IPS-15b (cell line): ENCODE results near the gene NFATC4.
"Not testable (repeated sequence)": the region's sequence is repeated elsewhere in the genome, so short reads cannot be mapped to it uniquely, and the experiment has no call there.

ENCODE experiments used
- H3K27me3 ChIP-seq: one replicate; pipeline ENCODE4 v1.6.1; 2013; ENCODE audit warnings: low read length; ENCODE audit not compliant: control insufficient read depth, insufficient read depth
- H3K36me3 ChIP-seq: one replicate; pipeline ENCODE4 v1.6.1; 2013; ENCODE audit warnings: low read length; ENCODE audit not compliant: control insufficient read depth, insufficient read depth
- H3K4me1 ChIP-seq: one replicate; pipeline ENCODE4 v1.6.1; 2013; ENCODE audit warnings: mild to moderate bottlenecking, low read length; ENCODE audit not compliant: control insufficient read depth, insufficient read depth
- H3K4me3 ChIP-seq: one replicate; pipeline ENCODE4 v1.5.1; 2013; ENCODE audit warnings: low read depth, low read length
- H3K9ac ChIP-seq: one replicate; pipeline ENCODE4 v1.6.1; 2013; ENCODE audit warnings: low read depth, mild to moderate bottlenecking, low read length
- H3K9me3 ChIP-seq: one replicate; pipeline ENCODE4 v1.6.1; 2013; ENCODE audit warnings: mild to moderate bottlenecking, low read length; ENCODE audit not compliant: control insufficient read depth, insufficient read depth

Gene NFATC4

GRCh38 chr14:24385524-24385923, 17.5 kb downstream of the NFATC4 start:
- Histone ChIP-seq H3K36me3 (no peaks in the 10 kb centered on the region), H3K4me1 (peaks cover 6% of the 10 kb centered on the region), H3K9ac (no peak overlapping the region), H3K9me3 (no peaks in the 10 kb centered on the region), H3K27me3 (no peaks in the 10 kb centered on the region), H3K4me3 (no peak overlapping the region)

- Histone ChIP-seq H3K36me3 (no peaks in the 10 kb centered on the region), H3K27me3 (no peaks in the 10 kb centered on the region), H3K9ac (no peak overlapping the region), H3K9me3 (no peaks in the 10 kb centered on the region), H3K4me1 (peaks cover under 1% of the 10 kb centered on the region), H3K4me3 (no peak overlapping the region)
Observed at GRCh38 chr14:24387009-24387345, 19.0 kb downstream of the NFATC4 start.

GRCh38 chr14:24387579-24387978, 19.6 kb downstream of the NFATC4 start:
- H3K27me3 ChIP-seq, H3K9me3 ChIP-seq, H3K9ac ChIP-seq, H3K4me1 ChIP-seq, H3K36me3 ChIP-seq, H3K4me3 ChIP-seq: not testable (repeated sequence)

- H3K4me3 ChIP-seq, result no peak overlapping the region
- H3K4me1 ChIP-seq, result peaks cover 9% of the 10 kb centered on the region
- no peaks in the 10 kb centered on the region for H3K9me3 ChIP-seq
- H3K36me3 ChIP-seq, result no peaks in the 10 kb centered on the region
- no peaks in the 10 kb centered on the region for H3K27me3 ChIP-seq
- no peak overlapping the region for H3K9ac ChIP-seq
Observed at GRCh38 chr14:24388474-24389179, 20.6 kb downstream of the NFATC4 start.

- Histone ChIP-seq H3K9me3 (no peaks in the 10 kb centered on the region), H3K4me1 (peaks cover 9% of the 10 kb centered on the region)
Observed at GRCh38 chr14:24389226-24389848, 21.4 kb downstream of the NFATC4 start.

GRCh38 chr14:24390701-24391468, 22.9 kb downstream of the NFATC4 start:
- Histone ChIP-seq H3K4me1 (peaks cover 9% of the 10 kb centered on the region), H3K9me3 (no peaks in the 10 kb centered on the region), H3K4me3 (no peak overlapping the region), H3K9ac (no peak overlapping the region), H3K36me3 (no peaks in the 10 kb centered on the region), H3K27me3 (no peaks in the 10 kb centered on the region)

More at GRCh38 chr14:24389226-24389848, 21.4 kb downstream of the NFATC4 start:
- no peak overlapping the region for H3K9ac ChIP-seq
- H3K4me3 ChIP-seq, result no peak overlapping the region
- no peaks in the 10 kb centered on the region for H3K36me3 ChIP-seq
- no peaks in the 10 kb centered on the region for H3K27me3 ChIP-seq

- Histone ChIP-seq H3K4me1 (peaks cover 9% of the 10 kb centered on the region), H3K4me3 (peak overlapping the region; percentile 18), H3K9ac (no peak overlapping the region), H3K9me3 (no peaks in the 10 kb centered on the region), H3K36me3 (no peaks in the 10 kb centered on the region), H3K27me3 (peaks cover 4% of the 10 kb centered on the region)
Observed at GRCh38 chr14:24392325-24393091, 24.5 kb downstream of the NFATC4 start.

- Histone ChIP-seq H3K4me3 (no peak overlapping the region), H3K9ac (no peak overlapping the region), H3K36me3 (no peaks in the 10 kb centered on the region), H3K9me3 (no peaks in the 10 kb centered on the region), H3K27me3 (peaks cover 4% of the 10 kb centered on the region), H3K4me1 (peaks cover 16% of the 10 kb centered on the region)
Observed at GRCh38 chr14:24394275-24394674, 26.3 kb downstream of the NFATC4 start.

GRCh38 chr14:24395609-24396582, 27.9 kb downstream of the NFATC4 start:
- Histone ChIP-seq H3K9me3 (no peaks in the 10 kb centered on the region), H3K4me1 (peaks cover 23% of the 10 kb centered on the region), H3K36me3 (no peaks in the 10 kb centered on the region), H3K9ac (no peak overlapping the region), H3K27me3 (peaks cover 4% of the 10 kb centered on the region), H3K4me3 (no peak overlapping the region)

- Histone ChIP-seq H3K9ac (no peak overlapping the region), H3K9me3 (no peaks in the 10 kb centered on the region), H3K4me1 (peaks cover 17% of the 10 kb centered on the region), H3K36me3 (peaks cover 4% of the 10 kb centered on the region), H3K27me3 (peaks cover 4% of the 10 kb centered on the region), H3K4me3 (peak overlapping the region; percentile 26)
Observed at GRCh38 chr14:24397639-24398292, 29.8 kb downstream of the NFATC4 start.
